GM13977 (cell line): ENCODE measurements around the gene CLEC3A.
"Not testable (repeated sequence)": the region's sequence is repeated elsewhere in the genome, so short reads cannot be mapped to it uniquely, and the experiment has no call there.

Experiments used
- DNase-seq: peaks from one replicate; pipeline ENCODE4 v3.0.0; 2012; ENCODE audit warnings: low spot score
- CTCF ChIP-seq: IDR thresholded peaks from 2 replicates; pipeline ENCODE4 v1.5.1; 2012; ENCODE audit warnings: mild to moderate bottlenecking, control low read depth; ENCODE audit not compliant: insufficient read depth; ENCODE audit errors: extremely low read depth, missing control alignments
- in situ Hi-C: fragments of 300-500 bp; cut with MboI; formaldehyde crosslinking; loops from one replicate; pipeline ENCODE4 v1.12.0; 2022; ENCODE audit warnings: low sequenced_read_pairs, low pct_unique_long_range_greater_than_20kb, mixed read lengths, inconsistent platforms; ENCODE audit not compliant: unreplicated experiment

CLEC3A gene

GRCh38 chr16:77987810-77988209, 34.5 kb upstream of the CLEC3A start:
- TF ChIP-seq CTCF = no peak
- in situ Hi-C loops = no loop called here
- DNase-seq = no peak

GRCh38 chr16:77989846-77990245, 32.5 kb upstream of the CLEC3A start:
- no peak for TF ChIP-seq CTCF
- in situ Hi-C loops = no loop called here
- no peak for DNase-seq

- in situ Hi-C loops = no loop called here
- no peak for DNase-seq
- TF ChIP-seq CTCF = no peak
Observed at GRCh38 chr16:77991701-77992100, 30.6 kb upstream of the CLEC3A start.

GRCh38 chr16:77992381-77992780, 30.0 kb upstream of the CLEC3A start:
- in situ Hi-C loops, DNase-seq: not testable (repeated sequence)

GRCh38 chr16:77993111-77993985, 29.0 kb upstream of the CLEC3A start:
- in situ Hi-C loops = no loop called here
- DNase-seq = no peak
- no peak for TF ChIP-seq CTCF

- DNase-seq = no peak
- in situ Hi-C loops = no loop called here
- no peak for TF ChIP-seq CTCF
Observed at GRCh38 chr16:77995843-77996455, 26.4 kb upstream of the CLEC3A start.

- DNase-seq = no peak
- TF ChIP-seq CTCF = no peak
- in situ Hi-C loops = no loop called here
Observed at GRCh38 chr16:77998350-77999023, 23.9 kb upstream of the CLEC3A start.
